Spinal cord (tissue), 10 donors: ENCODE data around the gene RAB5B. TPM values are rescaled to one million over a fixed set of nuclear protein-coding genes. Genes with fewer than 3 reads are reported as not detected.

Experiments
- DNase-seq, 6 donors: peaks; one replicate each; pipeline versions ENCODE4 v3.0.0 to v3.0.0-alpha.2; 2013 to 2015; ENCODE audit warnings: low spot score in 6 of 6, low read depth in 4 of 6
- H3K27ac ChIP-seq: one replicate; pipeline ENCODE4 v1.5.1; 2013; ENCODE audit warnings: low read depth, low read length, control low read depth
- H3K27me3 ChIP-seq: one replicate; pipeline ENCODE4 v1.6.1; 2013; ENCODE audit warnings: low read length; ENCODE audit not compliant: control insufficient read depth, insufficient read depth
- H3K36me3 ChIP-seq: one replicate; pipeline ENCODE4 v1.6.1; 2013; ENCODE audit warnings: low read length; ENCODE audit not compliant: control insufficient read depth, insufficient read depth
- H3K4me1 ChIP-seq: one replicate; pipeline ENCODE4 v1.6.1; 2013; ENCODE audit warnings: low read length; ENCODE audit not compliant: control insufficient read depth, insufficient read depth
- H3K4me3 ChIP-seq: one replicate; pipeline ENCODE4 v1.5.1; 2013; ENCODE audit warnings: low read depth, low read length, control low read depth
- H3K9me3 ChIP-seq: one replicate; pipeline ENCODE4 v1.6.1; 2013; ENCODE audit warnings: low read length; ENCODE audit not compliant: control insufficient read depth, insufficient read depth
- WGBS: methylation state at CpG from one replicate; pipeline ENCODE4 v1.1.5; 2013; ENCODE audit warnings: missing lambda C conversion rate; ENCODE audit not compliant: insufficient coverage; 5-methylcytosine and 5-hydroxymethylcytosine counted together
- polyA plus RNA-seq, 2 donors: library from polyadenylated mRNA; unstranded; fragments of 120-200 nt; gene quantifications; one replicate each; pipeline ENCODE4 v1.2.1, GENCODE V29; 2013; ENCODE audit not compliant: insufficient read length in 2 of 2
- total RNA-seq, 2 donors: library from RNA; depleted of rRNA in 1 of 2; stranded (reverse); fragments of 120-200 nt in 1 of 2; fragments of >200 nt in 1 of 2; gene quantifications; one replicate each; pipeline versions ENCODE4 v1.2.3 to v1.2.4, GENCODE V29; 2013 to 2014
- donor health status: healthy.

Gene RAB5B
- total and polyA plus RNA-seq, 4 donors: 77.5 to 160 (median 123) TPM

DNA sequence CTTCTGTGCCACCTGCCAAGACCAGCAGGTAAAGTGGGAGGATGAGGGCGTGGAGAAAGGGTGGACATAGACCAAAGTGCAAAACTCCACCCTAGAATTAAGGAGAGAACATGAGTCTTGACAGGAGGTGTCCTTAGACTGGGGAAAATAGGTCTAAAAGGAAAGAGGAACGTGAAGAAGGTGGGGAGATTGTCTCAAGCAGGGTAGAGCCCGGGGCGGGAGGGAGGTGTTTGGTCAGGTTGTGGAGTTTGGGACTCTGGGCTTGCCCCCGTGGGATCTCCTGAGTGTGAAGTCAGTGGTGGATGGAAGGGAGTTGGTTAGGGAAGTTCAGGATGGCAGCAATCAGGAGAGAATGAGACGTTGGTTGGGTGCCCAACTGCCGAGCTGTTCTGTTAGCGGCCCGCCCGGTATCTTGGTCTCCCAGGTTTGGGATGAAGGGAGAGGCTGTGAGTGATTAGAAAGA lies 42.5 kb upstream of the RAB5B start:
- peaks cover 28% of the 10 kb centered on the region for H3K27me3 ChIP-seq
- peak overlapping the region; percentile 76 for H3K4me3 ChIP-seq
- peaks cover 35% of the 10 kb centered on the region for H3K4me1 ChIP-seq
- 17% methylated on average over 9 of the region's 10 CpGs for WGBS
- no peaks in the 10 kb centered on the region for H3K9me3 ChIP-seq
- no peak for DNase-seq
- H3K27ac ChIP-seq: peak overlapping the region; percentile 88
- H3K36me3 ChIP-seq: no peaks in the 10 kb centered on the region

DNA sequence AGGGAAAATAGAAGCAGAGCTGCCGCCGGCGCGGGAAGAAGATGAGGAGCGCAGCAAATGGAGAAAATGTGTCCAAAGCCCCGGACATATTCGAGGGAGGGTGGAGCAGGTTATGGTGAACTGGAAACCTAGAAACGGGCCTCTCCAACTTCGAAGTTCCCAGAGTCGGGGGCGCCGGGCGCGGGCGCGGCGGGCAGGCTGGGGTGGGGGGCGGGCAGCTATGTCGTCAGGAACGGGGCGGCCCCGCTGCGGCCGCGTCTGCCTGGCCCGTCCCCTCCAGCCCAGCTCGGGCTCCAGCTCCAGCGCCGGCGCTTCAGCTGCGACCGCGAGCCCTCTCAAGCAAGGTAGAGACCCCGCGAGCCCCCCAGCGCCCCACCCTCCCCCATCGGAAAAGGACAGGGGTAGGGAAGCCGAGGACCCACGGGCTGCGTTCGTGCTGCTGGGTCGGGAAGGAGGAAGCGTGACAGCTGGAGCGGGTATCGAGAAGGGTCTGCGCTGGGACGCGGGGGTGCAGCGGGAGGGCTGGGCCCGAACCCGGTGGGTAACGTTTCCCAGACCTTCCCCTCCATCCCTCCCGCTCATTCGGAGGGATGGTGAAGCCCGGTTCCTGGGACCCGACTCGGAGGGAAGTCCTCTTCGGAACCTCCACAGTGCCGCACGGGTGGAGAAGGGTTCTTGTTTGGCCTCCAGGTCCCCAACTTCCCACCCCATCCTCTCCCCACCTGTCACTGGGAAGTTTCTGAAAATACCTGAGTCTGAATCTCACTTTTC lies 41.9 kb upstream of the RAB5B start:
- Histone ChIP-seq H3K36me3 (no peaks in the 10 kb centered on the region), H3K27me3 (peaks cover 30% of the 10 kb centered on the region), H3K9me3 (no peaks in the 10 kb centered on the region), H3K4me1 (peaks cover 35% of the 10 kb centered on the region), H3K27ac (peak overlapping the region; percentile 88), H3K4me3 (peak overlapping the region; percentile 76)
- peak in 2 of 6 donors; percentile 69 to 79 for DNase-seq
- under 1% methylated on average over 33 of the region's 60 CpGs for WGBS

DNA sequence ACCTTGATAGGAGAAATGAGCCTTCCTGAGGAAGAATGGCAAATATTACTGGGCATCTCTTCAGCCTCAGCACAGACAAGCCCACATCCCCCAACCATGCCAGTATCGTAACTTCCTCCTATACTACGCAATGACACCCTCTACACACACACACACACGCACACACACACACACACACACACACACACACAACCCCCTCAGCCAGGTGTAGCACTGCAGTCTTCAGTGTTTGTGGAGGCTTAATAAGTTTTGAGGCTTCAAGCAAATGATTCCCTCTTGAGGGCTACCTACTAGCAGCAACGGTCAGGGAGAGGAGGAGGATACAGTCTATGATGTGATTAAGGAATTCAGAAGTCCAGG lies 41.3 kb upstream of the RAB5B start:
- peaks cover 35% of the 10 kb centered on the region for H3K4me1 ChIP-seq
- DNase-seq: peak in 1 of 6 donors; percentile 28
- H3K9me3 ChIP-seq: no peaks in the 10 kb centered on the region
- H3K4me3 ChIP-seq: peak overlapping the region; percentile 76
- H3K36me3 ChIP-seq: no peaks in the 10 kb centered on the region
- H3K27ac ChIP-seq: peak overlapping the region; percentile 40
- peaks cover 30% of the 10 kb centered on the region for H3K27me3 ChIP-seq
- WGBS: 9% methylated on average over 3 of the region's 4 CpGs

DNA sequence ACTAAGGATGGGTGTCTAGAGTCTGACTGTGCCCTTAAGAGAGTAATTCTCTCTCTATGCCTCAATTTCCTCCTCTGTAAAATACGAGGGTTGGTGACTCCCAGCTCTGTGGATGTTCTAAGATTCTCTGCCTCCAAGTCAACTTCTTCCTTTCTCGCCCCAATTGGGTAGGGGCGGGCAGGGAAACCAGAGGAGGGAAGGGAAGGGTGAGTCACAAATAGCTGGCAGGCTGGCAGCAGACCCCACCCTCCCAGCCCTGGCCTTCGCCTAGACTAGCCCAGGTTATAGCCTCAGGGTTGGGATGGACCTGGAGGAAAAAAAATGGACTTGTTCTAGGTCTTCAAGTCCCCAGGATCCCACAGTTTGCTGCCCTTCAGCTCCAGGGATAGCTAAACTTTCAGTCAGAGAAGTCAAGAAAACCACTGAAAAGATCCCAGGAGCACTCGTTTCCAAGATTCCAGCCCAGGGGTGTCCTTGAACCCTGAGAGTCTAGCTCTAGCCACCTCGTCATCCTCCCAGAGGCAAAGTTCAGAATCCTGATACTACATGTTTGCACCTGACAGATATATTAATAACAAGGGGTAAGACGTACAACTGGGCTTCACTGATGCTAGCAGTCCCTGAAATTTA lies 40.6 kb upstream of the RAB5B start:
- 80% methylated on average over 3 of the region's 7 CpGs for WGBS
- Histone ChIP-seq H3K36me3 (no peaks in the 10 kb centered on the region), H3K9me3 (no peaks in the 10 kb centered on the region), H3K4me3 (no peak overlapping the region), H3K27me3 (peaks cover 30% of the 10 kb centered on the region), H3K4me1 (peaks cover 29% of the 10 kb centered on the region), H3K27ac (no peak overlapping the region)
- DNase-seq: no peak

DNA sequence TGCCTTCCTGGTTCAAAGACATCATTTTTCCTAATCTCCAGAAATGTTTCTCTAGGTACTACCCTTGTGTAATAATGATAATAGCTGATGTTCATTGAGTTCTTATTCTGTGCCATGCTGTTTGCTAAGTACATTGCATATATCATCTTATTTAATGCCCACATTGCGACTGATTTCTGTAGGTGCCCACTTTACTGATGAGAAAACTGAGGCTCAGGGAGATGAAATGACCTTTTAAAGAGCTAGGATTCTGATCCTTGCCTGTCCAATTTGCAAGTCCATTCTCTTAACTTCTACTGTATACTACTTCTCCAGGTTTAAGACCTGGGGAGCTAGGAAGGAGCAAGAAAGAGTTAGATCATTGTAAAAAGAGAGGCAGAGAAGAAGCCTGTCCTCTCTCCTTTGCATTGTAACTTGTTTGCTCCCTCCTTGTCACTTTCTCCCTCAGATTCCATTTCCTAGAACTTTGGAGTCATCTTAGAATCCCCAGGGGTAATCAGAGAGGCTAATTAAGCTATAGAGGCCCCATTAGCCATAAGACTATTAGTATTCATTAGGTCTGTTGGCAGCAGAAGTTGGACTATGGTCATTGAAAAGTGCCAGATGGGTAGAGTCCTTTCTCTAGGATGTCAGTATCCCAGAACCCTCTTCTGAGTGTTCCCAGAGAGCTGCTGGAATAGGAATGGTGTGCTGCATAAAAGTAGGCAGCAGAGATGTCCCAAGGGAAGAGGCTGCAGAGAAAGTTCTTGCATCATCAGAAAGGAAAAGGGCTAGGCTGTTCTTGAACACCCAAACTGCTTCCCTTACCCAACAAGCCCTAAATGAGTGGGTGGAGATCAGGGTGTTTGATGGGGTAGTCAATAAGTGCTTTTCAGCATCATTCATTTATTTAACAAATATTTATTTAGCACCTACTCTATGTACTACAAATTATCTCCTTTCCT lies 39.8 kb upstream of the RAB5B start:
- peaks cover 24% of the 10 kb centered on the region for H3K4me1 ChIP-seq
- H3K27ac ChIP-seq: no peak overlapping the region
- H3K9me3 ChIP-seq: no peaks in the 10 kb centered on the region
- peaks cover 30% of the 10 kb centered on the region for H3K27me3 ChIP-seq
- DNase-seq: no peak
- H3K36me3 ChIP-seq: no peaks in the 10 kb centered on the region
- no CpG with 5 or more reads among the region's 1 CpG for WGBS
- H3K4me3 ChIP-seq: no peak overlapping the region

DNA sequence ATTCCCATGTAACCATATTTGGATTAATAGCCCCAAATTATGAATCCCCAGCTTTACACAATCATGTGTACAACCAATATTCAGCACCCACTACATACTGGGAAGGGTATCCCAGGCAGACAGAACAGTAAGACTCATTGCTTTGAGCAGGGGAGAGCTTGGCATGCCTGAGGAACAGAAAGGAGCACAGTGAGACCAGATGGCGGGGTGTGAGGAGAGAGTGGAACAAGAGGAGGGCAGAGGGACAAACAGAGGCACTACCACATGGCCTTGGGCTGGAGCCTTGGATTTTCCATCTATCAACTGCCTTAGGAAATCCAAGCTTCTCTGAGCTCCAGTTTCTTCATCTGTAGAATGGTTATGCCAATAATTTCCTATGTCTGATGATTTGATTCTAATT lies 39.1 kb upstream of the RAB5B start:
- Histone ChIP-seq H3K27ac (no peak overlapping the region), H3K4me1 (peaks cover 26% of the 10 kb centered on the region), H3K4me3 (no peak overlapping the region), H3K36me3 (no peaks in the 10 kb centered on the region), H3K9me3 (no peaks in the 10 kb centered on the region), H3K27me3 (peaks cover 30% of the 10 kb centered on the region)
- DNase-seq: no peak
- WGBS: 83% methylated on average over 1 of the region's 1 CpG

DNA sequence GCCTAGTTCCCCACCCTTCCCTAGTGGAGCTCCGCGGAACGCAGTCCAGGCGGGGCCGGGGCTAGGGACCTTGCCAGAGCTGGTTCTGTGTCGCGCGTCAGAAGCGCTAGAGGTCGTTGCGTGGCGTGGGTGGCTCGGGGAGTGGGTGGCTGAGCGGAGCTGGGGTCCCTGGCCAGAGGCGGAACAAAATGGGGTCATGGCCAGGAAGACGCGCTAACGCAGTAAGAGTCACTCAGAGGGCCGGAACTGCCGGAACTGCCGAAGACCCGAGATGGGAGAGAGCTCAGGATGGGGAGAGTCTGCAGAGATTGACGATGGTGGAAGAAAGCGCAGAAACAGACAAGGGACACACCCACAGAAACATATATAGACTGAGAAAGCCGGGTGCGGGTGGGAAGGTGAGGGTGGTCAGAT lies 38.1 kb upstream of the RAB5B start:
- Histone ChIP-seq H3K4me3 (no peak overlapping the region), H3K27me3 (peaks cover 30% of the 10 kb centered on the region)
- no peak for DNase-seq

DNA sequence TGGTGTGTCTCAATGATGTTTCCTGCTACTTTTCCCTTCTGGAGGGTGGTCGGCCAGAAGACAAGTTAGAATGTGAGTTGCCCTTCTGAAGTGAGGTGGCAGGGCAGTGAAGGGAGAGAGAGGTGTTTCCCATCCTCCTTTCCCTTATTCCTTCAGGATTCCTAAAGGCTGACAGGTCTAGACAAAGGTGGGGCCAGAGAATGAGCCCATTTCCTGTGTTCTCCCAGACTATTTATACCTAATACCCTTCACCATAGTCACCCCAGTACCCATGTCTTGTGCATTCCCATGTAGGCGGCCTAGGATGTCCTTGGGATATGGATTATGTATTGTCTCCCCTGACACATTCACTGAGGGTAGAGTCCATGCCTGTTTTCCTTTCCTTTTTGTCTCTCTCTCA lies 35.9 kb upstream of the RAB5B start:
- Histone ChIP-seq H3K9me3 (no peaks in the 10 kb centered on the region), H3K27me3 (peaks cover 27% of the 10 kb centered on the region), H3K36me3 (peaks cover 2% of the 10 kb centered on the region), H3K4me3 (no peak overlapping the region), H3K27ac (no peak overlapping the region), H3K4me1 (peaks cover 24% of the 10 kb centered on the region)
- no peak for DNase-seq
- WGBS: no CpG with 5 or more reads among the region's 2 CpGs

More for the DNA sequence above, 38.1 kb upstream of the RAB5B start:
- no peaks in the 10 kb centered on the region for H3K36me3 ChIP-seq
- H3K9me3 ChIP-seq: no peaks in the 10 kb centered on the region
- H3K27ac ChIP-seq: no peak overlapping the region
- peaks cover 36% of the 10 kb centered on the region for H3K4me1 ChIP-seq
- 18% methylated on average over 24 of the region's 26 CpGs for WGBS

DNA sequence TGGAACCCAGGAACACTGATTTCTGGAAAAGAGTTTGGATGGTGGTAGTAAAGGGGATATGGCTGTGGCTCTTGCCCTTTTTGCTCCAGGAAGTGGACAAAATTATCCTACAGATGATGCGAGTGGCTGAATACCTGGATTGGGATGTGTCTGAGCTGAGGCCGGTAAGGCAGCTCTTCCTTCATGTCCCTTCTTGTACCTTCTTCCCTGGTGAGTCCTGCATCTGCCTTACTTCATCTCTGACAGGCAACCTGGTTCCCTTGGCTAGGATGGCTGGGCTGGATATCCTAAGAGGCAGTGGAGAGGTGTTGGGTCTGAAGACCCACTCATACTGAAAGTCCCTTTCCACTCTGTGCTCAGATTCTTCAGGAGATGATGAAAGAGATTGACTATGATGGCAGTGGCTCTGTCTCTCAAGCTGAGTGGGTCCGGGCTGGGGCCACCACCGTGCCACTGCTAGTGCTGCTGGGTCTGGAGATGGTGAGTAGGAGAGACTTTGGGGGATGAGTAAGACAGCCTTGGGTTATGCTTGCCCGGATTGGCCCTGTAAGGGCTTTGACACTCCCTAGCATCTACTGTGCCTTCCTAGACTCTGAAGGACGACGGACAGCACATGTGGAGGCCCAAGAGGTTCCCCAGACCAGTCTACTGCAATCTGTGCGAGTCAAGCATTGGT lies 34.9 kb upstream of the RAB5B start:
- no peaks in the 10 kb centered on the region for H3K9me3 ChIP-seq
- H3K36me3 ChIP-seq: peaks cover 4% of the 10 kb centered on the region
- no peak overlapping the region for H3K4me3 ChIP-seq
- no peak for DNase-seq
- H3K4me1 ChIP-seq: peaks cover 24% of the 10 kb centered on the region
- no peak overlapping the region for H3K27ac ChIP-seq
- H3K27me3 ChIP-seq: peaks cover 20% of the 10 kb centered on the region
- WGBS: 100% methylated on average over 6 of the region's 8 CpGs
